GM12874 (cell line): Measurements from ENCODE around the gene ROM1.

ENCODE experiments used
- TF ChIP-seq, protein P1 (sequence below): IDR thresholded peaks from 2 replicates; pipeline ENCODE4 v1.5.1; 2011; ENCODE audit warnings: low read depth, mild to moderate bottlenecking, control low read depth, low read length, moderate library complexity; ENCODE audit not compliant: insufficient read depth

ROM1 gene

DNA sequence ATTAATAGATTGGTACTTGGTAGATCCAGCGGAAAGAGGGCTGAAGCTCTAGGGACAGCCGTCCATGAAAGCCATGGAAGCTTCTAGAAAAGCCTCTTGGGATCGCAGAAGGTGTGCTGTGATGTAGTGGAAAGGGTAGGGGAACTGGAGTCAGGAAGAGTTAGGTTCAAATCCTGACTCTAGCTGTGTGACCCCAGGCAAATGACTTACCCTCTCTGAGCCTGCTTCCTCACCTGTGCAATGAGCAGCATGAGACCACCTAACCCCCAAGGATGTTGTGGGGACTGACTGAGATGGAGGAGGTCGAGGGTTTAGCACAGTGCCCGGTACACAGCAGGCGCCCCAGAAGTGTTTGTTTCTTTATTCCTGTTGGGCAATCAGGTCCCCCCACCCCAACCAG is 2.7 kb upstream of the ROM1 start:
- TF ChIP-seq, protein P1, sequence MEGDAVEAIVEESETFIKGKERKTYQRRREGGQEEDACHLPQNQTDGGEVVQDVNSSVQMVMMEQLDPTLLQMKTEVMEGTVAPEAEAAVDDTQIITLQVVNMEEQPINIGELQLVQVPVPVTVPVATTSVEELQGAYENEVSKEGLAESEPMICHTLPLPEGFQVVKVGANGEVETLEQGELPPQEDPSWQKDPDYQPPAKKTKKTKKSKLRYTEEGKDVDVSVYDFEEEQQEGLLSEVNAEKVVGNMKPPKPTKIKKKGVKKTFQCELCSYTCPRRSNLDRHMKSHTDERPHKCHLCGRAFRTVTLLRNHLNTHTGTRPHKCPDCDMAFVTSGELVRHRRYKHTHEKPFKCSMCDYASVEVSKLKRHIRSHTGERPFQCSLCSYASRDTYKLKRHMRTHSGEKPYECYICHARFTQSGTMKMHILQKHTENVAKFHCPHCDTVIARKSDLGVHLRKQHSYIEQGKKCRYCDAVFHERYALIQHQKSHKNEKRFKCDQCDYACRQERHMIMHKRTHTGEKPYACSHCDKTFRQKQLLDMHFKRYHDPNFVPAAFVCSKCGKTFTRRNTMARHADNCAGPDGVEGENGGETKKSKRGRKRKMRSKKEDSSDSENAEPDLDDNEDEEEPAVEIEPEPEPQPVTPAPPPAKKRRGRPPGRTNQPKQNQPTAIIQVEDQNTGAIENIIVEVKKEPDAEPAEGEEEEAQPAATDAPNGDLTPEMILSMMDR: no peak

DNA sequence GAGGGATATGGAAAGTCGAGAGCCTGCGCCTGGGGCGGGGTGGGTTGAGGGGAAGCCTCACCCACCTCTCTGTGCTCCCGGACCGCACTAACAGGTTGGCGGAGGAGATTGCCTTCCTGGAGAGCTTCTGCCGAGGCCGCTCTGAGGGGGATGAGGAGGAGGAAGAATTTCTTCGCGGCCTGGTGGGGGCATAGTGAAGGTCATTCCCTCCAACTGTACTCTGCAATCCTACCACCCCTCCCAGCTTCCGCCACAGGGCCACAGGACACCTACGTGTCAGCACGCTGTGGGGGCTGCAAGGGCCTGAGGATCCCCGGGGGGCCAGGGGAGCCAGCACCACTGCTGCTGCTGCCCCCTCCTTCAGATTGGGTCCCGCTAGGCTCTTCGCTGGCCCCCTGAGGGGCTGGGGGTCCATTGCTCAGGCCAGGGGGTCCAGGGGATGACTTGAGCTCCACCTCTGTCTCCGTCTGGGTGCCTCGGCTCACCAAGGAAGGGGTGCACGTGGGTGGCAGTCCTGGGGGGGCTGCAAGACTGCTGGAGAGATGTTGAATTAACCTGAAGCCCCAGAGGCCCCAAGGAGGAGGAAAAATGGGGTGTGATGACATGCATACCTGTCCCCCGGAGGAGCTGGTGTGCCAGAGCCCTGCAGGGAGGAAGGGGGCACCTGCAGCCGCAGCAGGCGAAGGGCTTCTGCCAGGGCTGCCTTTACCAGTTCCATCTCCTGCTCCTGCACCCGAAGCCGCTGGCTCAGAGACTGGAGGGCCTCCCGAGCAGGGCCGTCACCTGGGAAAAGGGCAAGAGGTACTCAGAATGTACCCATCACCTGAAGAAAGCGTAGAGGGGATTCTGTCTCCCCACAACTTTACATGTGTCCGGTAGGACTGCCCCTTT is 2.0 kb upstream of the ROM1 start:
- TF ChIP-seq, protein P1: no peak

DNA sequence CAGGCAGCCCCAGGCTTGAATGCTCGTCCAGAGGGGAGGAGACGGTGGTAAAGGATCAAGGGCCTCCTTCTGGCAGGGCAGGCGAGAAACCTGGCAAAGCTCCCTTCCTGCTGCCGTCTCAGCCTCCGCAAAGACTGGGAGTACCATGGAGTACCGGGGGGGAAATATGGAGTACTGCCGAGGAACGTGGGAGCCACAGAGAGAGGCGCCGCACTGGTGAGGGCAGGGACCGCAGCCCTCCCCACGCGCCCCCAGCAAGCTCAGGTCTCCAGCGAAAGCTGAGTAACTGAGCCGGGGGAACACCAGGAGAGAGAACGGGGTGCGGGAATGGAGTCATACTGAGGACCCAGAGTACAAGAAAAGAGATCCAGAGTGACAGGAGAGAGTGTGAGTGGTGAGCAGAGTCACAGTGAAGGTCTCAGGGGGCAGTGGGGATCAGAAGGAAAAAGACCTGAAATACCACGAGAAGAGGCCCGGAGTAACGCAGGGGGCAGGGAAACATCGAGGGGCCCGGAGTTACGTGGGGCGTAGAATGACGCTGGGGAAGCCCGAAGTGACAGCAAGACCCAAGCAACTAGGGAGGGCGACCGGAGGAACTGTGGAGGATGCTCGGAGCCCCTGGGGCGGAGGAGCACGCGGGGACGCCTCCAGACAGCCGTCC is 1.2 kb upstream of the ROM1 start:
- TF ChIP-seq, protein P1: no peak

DNA sequence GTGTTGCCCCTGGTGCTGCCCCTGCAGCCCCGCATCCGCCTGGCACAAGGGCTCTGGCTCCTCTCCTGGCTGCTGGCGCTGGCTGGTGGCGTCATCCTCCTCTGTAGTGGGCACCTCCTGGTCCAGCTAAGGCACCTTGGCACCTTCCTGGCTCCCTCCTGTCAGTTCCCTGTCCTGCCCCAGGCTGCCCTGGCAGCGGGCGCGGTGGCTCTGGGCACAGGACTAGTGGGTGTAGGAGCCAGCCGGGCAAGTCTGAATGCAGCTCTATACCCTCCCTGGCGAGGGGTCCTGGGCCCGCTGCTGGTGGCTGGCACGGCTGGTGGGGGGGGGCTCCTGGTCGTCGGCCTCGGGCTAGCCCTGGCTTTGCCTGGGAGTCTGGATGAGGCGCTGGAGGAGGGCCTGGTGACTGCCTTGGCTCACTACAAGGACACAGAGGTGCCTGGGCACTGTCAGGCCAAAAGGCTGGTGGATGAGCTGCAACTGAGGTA is 278 bp downstream of the ROM1 start:
- TF ChIP-seq, protein P1: no peak

DNA sequence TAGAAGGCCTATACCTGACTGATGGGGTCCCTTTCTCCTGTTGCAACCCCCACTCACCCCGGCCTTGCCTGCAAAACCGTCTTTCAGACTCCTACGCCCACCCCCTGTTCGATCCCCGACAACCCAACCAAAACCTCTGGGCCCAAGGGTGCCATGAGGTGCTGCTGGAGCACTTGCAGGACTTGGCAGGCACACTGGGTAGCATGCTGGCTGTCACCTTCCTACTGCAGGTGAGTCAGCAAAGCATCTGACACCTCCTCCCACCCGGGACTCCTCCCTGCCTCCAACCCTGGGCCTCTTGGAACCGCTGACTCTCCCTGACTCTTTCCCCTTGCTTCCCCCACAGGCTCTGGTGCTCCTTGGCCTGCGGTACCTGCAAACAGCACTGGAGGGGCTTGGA is 1.2 kb downstream of the ROM1 start:
- TF ChIP-seq, protein P1: no peak

DNA sequence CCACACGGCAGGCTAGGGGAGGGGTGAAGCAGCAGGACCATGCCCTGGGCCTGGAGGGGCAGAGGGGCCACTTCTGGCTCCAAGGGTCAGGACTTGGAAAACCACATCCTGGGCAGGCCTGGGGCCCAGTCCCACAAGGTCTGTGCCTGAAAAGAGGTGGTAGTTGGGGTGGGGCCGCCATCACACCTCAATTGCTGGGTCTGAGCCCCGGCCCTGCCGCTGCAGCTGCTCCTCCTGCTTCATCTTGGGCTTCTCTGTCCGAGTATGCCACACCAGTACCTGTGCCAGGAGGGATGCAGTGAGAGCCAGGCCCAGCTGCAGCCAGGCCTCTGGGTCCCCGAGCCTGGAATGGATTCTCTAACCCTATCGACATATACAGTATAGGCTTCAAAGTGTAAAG is 2.5 kb downstream of the ROM1 start:
- TF ChIP-seq, protein P1: no peak

DNA sequence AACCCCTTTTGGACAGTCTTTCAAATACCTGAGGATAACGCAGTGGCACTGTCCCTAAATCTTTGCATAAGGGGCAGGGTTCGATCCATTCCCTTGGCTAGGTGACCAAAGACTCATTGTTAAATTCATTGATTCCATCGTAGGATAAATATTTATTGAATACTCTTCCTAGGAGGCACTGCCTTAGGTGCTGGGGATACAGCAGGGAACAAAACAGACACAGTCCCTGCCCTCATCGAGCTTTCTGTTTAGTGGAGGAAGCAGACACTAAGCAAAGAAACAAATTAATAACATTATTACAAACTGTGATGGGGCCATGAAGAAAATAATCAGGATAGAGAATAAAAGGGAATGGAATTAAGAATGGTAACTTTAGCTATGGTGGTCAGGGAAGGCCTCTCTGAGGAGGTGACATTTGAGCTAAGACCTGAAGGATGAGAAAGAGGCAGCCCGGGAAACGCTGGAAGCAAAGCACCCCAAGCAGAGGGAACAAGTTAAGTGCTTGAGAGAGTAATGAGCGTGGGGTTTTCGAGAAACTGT is 8.0 kb downstream of the ROM1 start:
- TF ChIP-seq, protein P1: no peak
